Germinal center (tissue), 1 donor: ENCODE data around the gene LRG1.
"Not testable (repeated sequence)": the region's sequence is repeated elsewhere in the genome, so short reads cannot be mapped to it uniquely, and the experiment has no call there.

ENCODE experiments used
- DNase-seq: peaks from one replicate; pipeline ENCODE4 v3.0.0; 2012; ENCODE audit warnings: mixed read lengths, low spot score

LRG1 gene

GRCh38 chr19:4575267-4576015 is 35.6 kb upstream of the LRG1 start:
- no peak for DNase-seq

DNA sequence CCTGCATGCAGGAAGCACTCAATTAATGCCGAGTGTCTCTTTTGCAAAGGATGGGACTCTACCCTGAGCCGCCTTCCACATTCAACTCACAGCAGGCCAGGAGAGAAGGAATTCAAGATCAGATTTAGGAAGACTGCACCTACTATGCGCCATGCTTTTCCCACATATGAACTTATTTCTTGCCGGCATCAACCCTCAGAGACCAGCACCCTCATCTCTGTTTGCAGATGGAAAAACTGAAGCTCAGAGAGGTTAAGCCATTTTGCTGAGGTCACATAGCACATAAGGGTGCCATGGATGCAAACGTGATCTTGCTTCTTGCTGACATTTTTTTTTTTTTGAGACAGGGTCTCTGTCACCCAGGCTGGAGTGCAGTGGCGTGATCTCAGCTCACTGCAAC is 33.8 kb upstream of the LRG1 start:
- no peak for DNase-seq

DNA sequence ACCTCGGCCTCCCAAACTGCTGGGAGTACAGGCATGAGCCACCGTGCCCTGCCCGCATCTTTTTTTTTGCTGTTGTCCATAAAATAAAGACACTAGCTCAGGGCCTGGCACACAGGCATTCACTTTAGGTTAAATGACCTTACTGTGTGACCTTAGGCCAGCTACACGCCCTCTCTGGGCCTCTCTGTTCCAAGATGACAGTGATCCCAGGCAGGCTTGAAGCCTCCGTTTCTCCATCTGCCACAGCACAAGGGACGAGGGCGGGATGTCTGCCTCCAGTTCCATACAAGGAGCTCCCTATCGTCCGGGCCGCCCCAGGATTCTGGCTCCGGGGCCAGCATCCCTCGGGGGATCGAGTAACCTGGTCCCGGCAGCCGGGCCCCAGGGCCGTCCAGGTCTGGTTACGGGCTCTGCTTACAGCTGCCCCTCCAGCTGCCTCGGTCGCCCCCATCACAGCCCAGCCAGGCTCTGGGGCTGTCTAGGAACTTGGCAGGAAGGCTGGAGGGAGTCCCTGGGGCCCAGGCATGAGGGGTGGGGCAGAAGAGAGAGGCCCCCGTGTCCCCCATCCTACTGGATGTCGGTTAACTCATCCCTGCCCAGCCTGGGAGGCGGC is 31.6 kb upstream of the LRG1 start:
- DNase-seq = no peak

- DNase-seq = no peak
Measured at GRCh38 chr19:4570916-4571304, 31.1 kb upstream of the LRG1 start.

GRCh38 chr19:4570402-4570801 is 30.6 kb upstream of the LRG1 start:
- no peak for DNase-seq

DNA sequence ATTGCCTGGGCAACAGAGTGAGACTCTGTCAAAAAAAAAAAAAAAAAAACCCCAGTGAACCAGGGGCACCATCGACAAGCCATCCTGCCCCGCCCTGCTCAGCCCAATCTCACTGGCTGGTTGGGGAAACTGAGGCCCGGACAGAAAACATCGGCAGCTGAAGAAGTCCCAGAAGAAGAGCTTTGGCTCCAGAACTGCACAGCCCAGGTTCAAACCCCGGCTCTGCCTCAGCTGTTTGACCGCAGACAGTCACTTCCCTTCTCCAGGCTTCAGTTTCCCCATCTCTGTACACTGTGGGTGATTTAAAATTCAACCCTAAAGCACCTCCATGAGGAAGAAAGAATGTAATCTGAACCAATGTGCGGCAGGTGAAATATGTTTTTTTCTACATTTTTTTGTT is 29.1 kb upstream of the LRG1 start:
- DNase-seq = no peak

DNA sequence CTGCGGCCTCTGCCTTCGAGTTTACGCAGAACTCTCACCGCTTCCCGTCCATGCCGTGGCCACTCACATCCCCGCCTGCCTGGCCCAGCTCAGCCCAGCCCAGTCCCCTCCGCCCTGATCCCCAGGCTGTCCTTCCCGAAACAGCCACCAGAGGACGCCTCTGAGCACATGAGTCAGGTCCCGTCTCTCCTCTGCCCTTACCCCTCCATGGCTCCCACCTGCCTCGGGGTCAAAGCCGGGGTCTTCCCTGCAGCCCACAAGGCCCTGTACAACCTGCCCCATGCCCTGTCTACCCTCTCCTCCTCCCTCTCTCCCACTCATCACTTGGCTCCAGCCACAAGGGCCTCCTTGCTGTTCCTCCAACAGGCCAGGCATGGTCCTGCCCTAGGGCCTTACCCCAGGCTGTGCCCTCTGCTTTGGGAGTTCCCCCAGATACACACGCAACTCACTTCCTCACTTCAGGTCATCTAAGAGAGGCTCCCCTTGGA is 27.8 kb upstream of the LRG1 start:
- no peak for DNase-seq

GRCh38 chr19:4566402-4567051 is 26.7 kb upstream of the LRG1 start:
- no peak for DNase-seq

DNA sequence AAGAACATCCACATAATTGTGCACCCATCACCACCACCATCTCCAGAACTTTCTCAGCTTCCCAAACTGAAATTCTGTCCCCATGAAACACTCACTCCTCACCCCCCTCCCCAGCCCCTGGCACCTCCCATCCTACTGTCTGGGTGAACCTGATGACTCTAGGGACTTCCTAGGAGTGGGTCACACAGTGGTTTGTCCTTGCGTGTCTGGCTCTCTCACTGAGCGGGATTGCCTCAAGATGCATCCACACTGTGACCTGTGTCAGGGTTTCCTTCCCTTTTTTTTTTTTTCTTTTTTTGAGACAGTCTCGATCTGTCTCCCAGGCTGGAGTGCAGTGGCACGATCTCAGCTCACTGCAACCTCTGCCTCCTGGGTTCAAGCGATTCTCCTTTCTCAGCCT is 23.7 kb upstream of the LRG1 start:
- not testable (repeated sequence) for DNase-seq

DNA sequence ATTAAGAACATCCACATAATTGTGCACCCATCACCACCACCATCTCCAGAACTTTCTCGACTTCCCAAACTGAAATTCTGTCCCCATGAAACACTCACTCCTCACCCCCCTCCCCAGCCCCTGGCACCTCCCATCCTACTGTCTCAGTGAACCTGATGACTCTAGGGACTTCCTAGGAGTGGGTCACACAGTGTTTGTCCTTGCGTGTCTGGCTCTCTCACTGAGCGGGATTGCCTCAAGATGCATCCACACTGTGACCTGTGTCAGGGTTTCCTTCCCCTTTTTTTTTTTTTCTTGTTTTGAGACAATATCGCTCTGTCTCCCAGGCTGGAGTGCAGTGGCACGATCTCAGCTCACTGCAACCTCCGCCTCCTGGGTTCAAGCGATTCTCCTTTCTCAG is 22.2 kb upstream of the LRG1 start:
- DNase-seq = not testable (repeated sequence)

DNA sequence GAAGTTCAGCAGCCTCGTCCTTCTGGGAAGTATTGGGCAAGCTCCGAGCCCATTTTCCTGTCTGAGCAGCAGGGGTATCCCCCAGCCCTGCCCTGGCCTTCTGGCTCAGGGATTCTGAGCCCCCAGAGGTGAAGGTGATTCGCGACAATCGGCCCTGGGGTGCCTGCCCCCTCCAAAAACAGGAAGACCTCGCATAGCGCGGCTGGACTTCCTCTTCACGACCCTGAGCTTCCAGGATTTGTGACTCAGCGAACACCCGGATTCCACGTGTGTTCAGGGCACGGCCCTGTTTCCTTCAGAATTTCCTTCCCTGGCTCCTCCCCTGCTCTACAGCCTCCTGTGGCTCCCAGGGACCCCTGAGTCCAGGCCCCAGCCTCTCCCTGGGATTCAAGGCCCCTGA is 19.7 kb upstream of the LRG1 start, which contains the start of gene SEMA6B:
Gene SEMA6B, minus strand, starts transcription at position 116 of the 400 bp plus-strand sequence. CDS start 1,227 bp downstream, outside the sequence.
- no peak for DNase-seq

GRCh38 chr19:4557971-4558941 is 18.4 kb upstream of the LRG1 start:
- peak; percentile 56 for DNase-seq

GRCh38 chr19:4557144-4557970 is 17.5 kb upstream of the LRG1 start:
- DNase-seq = no peak

DNA sequence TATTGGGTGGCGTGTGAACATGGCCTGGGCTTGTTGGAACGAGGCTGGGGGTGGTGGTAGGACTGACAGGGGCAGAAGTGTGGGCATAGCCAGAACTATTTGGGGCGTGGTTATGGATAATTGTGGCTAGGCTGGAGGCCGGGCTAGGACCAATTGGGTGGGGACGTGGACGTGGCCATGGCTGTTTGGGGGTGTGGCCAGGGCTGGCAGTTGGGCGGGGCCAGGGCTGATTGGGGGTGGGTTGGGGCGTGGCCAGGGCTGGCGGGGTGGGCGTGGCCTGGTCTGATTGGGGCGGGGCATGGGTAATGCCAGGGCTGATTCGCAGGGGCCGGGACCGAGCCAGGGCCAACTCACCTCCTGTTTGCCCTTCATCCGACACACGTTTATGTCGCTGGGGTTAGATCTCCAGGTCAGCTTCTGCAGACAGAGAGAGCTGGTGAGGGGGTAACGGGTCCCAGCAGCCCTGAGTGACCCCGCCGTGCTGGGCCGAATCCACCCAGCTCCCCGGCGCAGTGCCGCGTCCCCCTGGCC is 16.8 kb upstream of the LRG1 start:
- DNase-seq = peak; percentile 49

GRCh38 chr19:4555657-4556561 is 16.1 kb upstream of the LRG1 start:
- no peak for DNase-seq

- no peak for DNase-seq
Measured at GRCh38 chr19:4554717-4555116, 14.9 kb upstream of the LRG1 start.

DNA sequence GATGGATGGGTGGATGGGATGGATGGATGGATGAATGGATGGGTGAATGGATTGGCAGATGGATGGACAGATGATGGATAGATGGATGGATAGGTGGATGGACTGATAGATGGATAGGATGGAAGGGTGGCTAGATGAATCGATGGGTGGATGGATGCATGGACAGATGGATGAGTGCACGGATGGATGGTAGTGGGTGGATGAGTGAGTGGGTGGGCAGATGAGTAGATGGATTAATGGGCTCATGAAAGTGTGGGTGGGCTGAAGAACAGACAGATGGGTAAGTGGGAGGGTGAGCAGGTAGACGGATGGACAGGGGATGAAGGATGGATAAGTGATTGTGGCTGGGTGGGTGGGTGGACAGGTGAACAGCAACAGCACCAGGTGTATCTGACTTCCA is 13.9 kb upstream of the LRG1 start:
- DNase-seq = no peak

DNA sequence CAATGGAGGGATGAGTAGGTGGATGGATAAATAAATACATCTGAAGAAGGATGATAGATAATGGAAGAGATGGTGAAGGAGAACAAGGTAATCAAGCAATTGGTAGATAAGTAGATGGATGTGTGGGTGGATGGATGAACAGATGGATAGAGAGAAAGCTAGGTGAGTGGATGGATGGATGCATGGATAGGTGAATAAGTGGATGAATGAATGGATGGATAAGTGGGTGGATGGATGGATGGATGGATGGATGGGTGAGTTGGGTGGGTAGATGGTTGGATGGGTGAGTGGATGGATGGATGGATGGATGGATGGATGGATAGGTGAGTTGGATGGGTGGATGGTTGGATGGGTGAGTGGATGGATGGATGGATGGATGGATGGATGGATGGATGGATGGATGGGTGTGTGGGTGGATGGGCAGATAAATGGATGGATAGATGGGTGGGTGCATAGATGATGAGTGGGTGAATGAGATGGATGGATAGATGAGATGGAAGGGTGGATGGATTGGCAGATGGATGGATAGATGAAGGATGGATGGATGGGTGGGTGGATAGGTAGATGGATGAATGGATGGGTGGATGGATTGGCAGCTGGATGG is 13.4 kb upstream of the LRG1 start:
- DNase-seq = no peak

DNA sequence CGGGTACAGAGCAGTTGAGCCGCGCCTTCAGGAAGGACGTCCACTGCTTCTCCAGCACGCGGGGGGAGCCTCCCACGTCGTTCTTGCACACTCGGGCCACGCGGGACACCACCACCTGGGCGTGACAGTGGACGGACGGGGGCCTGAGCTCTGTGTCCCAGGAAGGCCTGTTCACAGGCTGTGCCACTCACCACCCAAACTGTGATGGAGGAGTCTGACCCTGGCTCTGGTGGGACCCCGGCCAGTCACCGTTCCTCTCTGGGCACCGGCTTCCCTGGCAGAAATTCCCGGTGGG is 12.6 kb upstream of the LRG1 start:
- no peak for DNase-seq
